ENCODE data around the gene MAP4K3.

GRCh38 chr2:39466311-39466710 lies 29.2 kb upstream of the MAP4K3 start:
- TF ChIP-seq CTCF (IDR thresholded peaks at IDR 0.05) (no peak), EP300 (IDR thresholded peaks at IDR 0.05) (no peak), POLR2A (IDR thresholded peaks at IDR 0.05) (no peak)
